Measurements from ENCODE around the gene TIMM13. TPM values are rescaled to one million over a fixed set of nuclear protein-coding genes. Genes with fewer than 3 reads are reported as not detected.

The TIMM13 gene
- total and polyA plus RNA-seq, 2 donors (not counting 3 experiments of a cell fraction or from before 2014, with no cell fraction given), result 154 to 160 TPM

DNA sequence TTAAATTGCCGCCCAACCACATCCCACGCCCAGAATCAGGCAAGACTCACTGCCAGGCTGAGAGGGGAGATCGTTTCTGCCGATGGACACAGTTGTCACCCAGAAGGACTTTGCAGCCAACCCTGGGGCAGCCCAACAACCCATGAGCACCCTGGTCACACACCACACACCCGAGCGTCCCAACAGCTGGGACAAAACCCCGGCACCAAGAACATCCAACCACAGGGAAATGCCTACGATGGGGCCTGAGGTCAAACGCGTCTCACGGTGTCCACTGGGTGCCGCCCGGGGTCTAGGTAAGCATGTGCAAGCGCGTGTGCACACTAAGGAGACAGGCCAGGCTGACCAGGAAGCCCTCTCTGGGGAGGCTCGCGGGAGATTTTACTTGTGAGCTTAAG is 16.4 kb upstream of the TIMM13 start:
- intact Hi-C loops (cut with micrococcal nuclease), result no loop called here
- no peaks in the 10 kb centered on the region for H4K20me1 ChIP-seq (replicated peaks; ENCODE audit: control insufficient read depth, extremely low read depth, insufficient read depth, low read length)
- H3K4me3 ChIP-seq (replicated peaks in 1 of 3; ENCODE audit: insufficient read depth in 1 of 3, low read depth in 1 of 3, low read length in 3 of 3), result no peak overlapping the region
- H3K4me2 ChIP-seq (ENCODE audit: insufficient read depth, low read length), result no peak overlapping the region
- H3K9ac ChIP-seq (replicated peaks; ENCODE audit: extremely low read depth, insufficient read depth, low read length), result no peak overlapping the region
- dilution Hi-C loops (cut with MboI; ENCODE audit: extremely low pct_ligation_motif_present, low sequenced_read_pairs), result no loop called here
- no peaks in the 10 kb centered on the region for H3K4me1 ChIP-seq (ENCODE audit: control insufficient read depth, extremely low read depth, insufficient read depth, low read length)
- no peaks in the 10 kb centered on the region for H3K9me3 ChIP-seq (replicated peaks; ENCODE audit: control insufficient read depth, insufficient read depth, low read length)
- ChIA-PET POLR2A (no interaction called here), CTCF (interaction anchor here (1.0 kb wide), 1 partner anchor 16 kb away, joined by 3 read pairs; no protein-coding TSS in a partner anchor)
- peaks cover 76% of the 10 kb centered on the region for H3K79me2 ChIP-seq (ENCODE audit: control insufficient read depth, insufficient read depth, low read length)
- no peak for DNase-seq (ENCODE audit: low read depth, low spot score)
- no peak overlapping the region for H3K27ac ChIP-seq (ENCODE audit: insufficient read depth, low read depth, low read length)
- H2AFZ ChIP-seq (ENCODE audit: low read depth, low read length), result no peak overlapping the region
- no peak for FAIRE-seq
- TF ChIP-seq GATA2 (IDR thresholded peaks at IDR 0.05; ENCODE audit: insufficient read depth, insufficient read length, low read depth, low read length) (no peak), POLR2AphosphoS5 (IDR thresholded peaks at IDR 0.05; ENCODE audit: insufficient read depth, low read depth, low read length) (no peak), FOS (IDR thresholded peaks at IDR 0.05; ENCODE audit: borderline replicate concordance, insufficient read depth, low read length) (no peak), POLR2A (IDR thresholded peaks at IDR 0.05; ENCODE audit: low read depth, low read length) (no peak), MYC (IDR thresholded peaks at IDR 0.05; ENCODE audit: low read depth, low read length) (no peak)
- TF ChIP-seq, protein P1, sequence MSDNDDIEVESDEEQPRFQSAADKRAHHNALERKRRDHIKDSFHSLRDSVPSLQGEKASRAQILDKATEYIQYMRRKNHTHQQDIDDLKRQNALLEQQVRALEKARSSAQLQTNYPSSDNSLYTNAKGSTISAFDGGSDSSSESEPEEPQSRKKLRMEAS (IDR thresholded peaks at IDR 0.05; ENCODE audit: insufficient read depth, insufficient read length), result no peak
- TF ChIP-seq, protein P2, sequence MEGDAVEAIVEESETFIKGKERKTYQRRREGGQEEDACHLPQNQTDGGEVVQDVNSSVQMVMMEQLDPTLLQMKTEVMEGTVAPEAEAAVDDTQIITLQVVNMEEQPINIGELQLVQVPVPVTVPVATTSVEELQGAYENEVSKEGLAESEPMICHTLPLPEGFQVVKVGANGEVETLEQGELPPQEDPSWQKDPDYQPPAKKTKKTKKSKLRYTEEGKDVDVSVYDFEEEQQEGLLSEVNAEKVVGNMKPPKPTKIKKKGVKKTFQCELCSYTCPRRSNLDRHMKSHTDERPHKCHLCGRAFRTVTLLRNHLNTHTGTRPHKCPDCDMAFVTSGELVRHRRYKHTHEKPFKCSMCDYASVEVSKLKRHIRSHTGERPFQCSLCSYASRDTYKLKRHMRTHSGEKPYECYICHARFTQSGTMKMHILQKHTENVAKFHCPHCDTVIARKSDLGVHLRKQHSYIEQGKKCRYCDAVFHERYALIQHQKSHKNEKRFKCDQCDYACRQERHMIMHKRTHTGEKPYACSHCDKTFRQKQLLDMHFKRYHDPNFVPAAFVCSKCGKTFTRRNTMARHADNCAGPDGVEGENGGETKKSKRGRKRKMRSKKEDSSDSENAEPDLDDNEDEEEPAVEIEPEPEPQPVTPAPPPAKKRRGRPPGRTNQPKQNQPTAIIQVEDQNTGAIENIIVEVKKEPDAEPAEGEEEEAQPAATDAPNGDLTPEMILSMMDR (IDR thresholded peaks at IDR 0.05; ENCODE audit: extremely low read depth in 1 of 2, insufficient read depth in 1 of 2, low read depth in 1 of 2, low read length in 2 of 2), result no peak
- H3K36me3 ChIP-seq (ENCODE audit: control insufficient read depth in 2 of 2, extremely low read depth in 1 of 2, insufficient read depth in 2 of 2, low read length in 2 of 2), result peaks cover 0 to 16% of the 10 kb centered on the region in 2 experiments
- no peaks in the 10 kb centered on the region for H3K9me1 ChIP-seq (replicated peaks; ENCODE audit: control insufficient read depth, extremely low read depth, insufficient read depth, low read length)
- no peaks in the 10 kb centered on the region for H3K27me3 ChIP-seq (ENCODE audit: control insufficient read depth in 2 of 2, insufficient read depth in 2 of 2, low read length in 2 of 2)
- no TSS peak for BruUV-seq (replicated peaks)

Data from endothelial cell of umbilical vein (primary cell).